Type B pancreatic cell (in vitro differentiated cells): Measurements from ENCODE around the gene SHD. TPM values are rescaled to one million over a fixed set of nuclear protein-coding genes. Genes with fewer than 3 reads are reported as not detected.
"Not testable (repeated sequence)": the region's sequence is repeated elsewhere in the genome, so short reads cannot be mapped to it uniquely, and the experiment has no call there.

Experiments used
- DNase-seq: peaks from one replicate; pipeline ENCODE4 v3.0.0; 2021; ENCODE audit warnings: mixed read lengths; ENCODE audit not compliant: unreplicated experiment; ENCODE audit errors: extremely low spot score
- H3K27ac Mint-ChIP-seq: 2 replicates; pipeline ENCODE4 v1.8.0; 2021; ENCODE audit warnings: mild to moderate bottlenecking, mixed read lengths
- H3K27me3 Mint-ChIP-seq: 2 replicates; pipeline ENCODE4 v1.8.0; 2021; ENCODE audit warnings: mixed read lengths
- H3K36me3 Mint-ChIP-seq: 2 replicates; pipeline ENCODE4 v1.8.0; 2021; ENCODE audit warnings: mixed read lengths
- H3K4me1 Mint-ChIP-seq: one replicate; pipeline ENCODE4 v1.8.0; 2021; ENCODE audit warnings: mixed read lengths; ENCODE audit not compliant: unreplicated experiment
- H3K4me3 Mint-ChIP-seq: 2 replicates; pipeline ENCODE4 v1.8.0; 2021; ENCODE audit warnings: mild to moderate bottlenecking, mixed read lengths
- H3K9me3 Mint-ChIP-seq: 2 replicates; pipeline ENCODE4 v1.8.0; 2021; ENCODE audit warnings: mixed read lengths
- CTCF ChIP-seq: fragments of 200-600 bp; sonication (generic); conservative IDR thresholded peaks from 2 replicates; pipeline ENCODE4 v1.5.0; 2021; ENCODE audit warnings: antibody characterized with exemption, mild to moderate bottlenecking
- total RNA-seq: library from RNA; stranded (reverse); gene quantifications from 2 replicates; pipeline ENCODE4 v1.2.1, GENCODE V29; 2021; ENCODE audit warnings: low replicate concordance

Gene SHD
- total RNA-seq, 1 donor from 2014 or later = 6.1 TPM

DNA sequence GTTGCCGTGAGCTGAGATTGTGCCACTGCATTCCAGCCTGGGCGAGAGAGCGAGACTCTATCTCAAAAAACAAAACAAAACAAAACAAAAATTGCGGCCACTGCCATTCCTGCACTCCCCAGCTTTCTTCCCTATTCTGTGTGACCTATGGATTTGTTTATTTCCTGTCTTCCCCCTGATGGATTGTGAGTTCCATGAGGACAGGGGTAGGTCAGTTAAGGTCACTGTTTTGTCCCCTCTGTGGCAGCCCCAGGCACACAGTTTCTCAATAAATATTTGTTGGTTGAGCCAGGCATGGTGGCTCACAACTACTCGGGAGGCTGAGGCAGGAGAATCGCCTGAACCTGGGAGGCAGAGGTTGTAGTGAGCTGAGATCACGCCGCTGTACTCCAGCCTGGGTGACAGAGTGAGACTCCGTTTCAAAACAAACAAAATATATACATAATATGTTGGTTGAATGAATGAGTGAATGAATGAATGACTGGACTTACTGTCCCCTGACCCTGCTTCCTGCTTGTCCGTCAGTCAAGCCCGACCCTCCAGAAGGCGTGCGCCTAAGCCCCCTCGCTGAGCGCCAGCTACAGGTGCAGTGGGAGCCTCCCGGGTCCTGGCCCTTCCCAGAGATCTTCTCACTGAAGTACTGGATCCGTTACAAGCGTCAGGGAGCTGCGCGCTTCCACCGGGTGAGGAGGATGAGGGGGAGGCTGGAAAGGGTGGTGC lies 44.8 kb upstream of the SHD start:
- no peak for DNase-seq
- Mint-ChIP-seq H3K4me1 (no peaks in the 10 kb centered on the region), H3K27me3 (no peaks in the 10 kb centered on the region), H3K4me3 (no peak overlapping the region), H3K27ac (no peak overlapping the region), H3K36me3 (no peaks in the 10 kb centered on the region), H3K9me3 (no peaks in the 10 kb centered on the region)
- no peak for TF ChIP-seq CTCF

DNA sequence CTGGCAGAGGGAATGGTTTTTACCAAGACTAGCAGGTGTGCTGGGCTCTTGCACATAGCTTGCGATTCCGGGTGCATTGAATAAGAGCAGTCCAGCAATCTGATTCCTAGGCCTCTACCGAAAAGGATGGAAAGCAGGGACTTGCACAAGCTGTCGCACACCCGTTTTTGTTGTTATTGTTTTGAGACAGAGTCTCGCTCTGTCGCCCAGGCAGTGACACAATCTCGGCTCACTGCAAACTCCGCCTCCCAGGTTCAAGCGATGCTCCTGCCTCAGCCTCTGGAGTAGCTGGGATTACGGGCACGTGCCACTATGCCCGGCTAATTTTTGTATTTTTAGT lies 44.2 kb upstream of the SHD start:
- no peak for TF ChIP-seq CTCF
- DNase-seq = no peak
- H3K27me3 Mint-ChIP-seq = no peaks in the 10 kb centered on the region
- H3K27ac Mint-ChIP-seq = no peak overlapping the region
- no peak overlapping the region for H3K4me3 Mint-ChIP-seq
- H3K36me3 Mint-ChIP-seq = no peaks in the 10 kb centered on the region
- H3K9me3 Mint-ChIP-seq = no peaks in the 10 kb centered on the region
- H3K4me1 Mint-ChIP-seq = no peaks in the 10 kb centered on the region

DNA sequence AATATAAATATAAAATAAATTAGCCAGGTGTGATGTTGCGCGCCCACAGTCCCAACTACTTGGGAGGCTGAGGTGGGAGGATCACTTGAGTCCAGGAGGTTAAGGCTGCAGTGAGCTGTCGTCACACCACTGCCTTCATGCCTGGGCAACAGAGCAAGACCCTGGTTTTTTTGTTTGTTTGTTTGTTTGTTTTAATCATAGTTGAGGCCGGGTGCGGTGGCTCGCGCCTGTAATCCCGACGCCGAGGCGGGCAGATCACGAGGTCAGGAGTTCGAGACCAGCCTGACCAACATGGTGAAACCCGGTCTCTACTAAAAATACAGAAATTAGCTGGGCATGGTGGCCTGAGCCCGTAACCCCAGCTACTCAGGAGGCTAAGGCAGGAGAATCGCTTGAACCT lies 41.6 kb upstream of the SHD start:
- H3K27ac Mint-ChIP-seq, DNase-seq, H3K4me1 Mint-ChIP-seq, H3K36me3 Mint-ChIP-seq, H3K9me3 Mint-ChIP-seq, H3K27me3 Mint-ChIP-seq, H3K4me3 Mint-ChIP-seq: not testable (repeated sequence)

- no peaks in the 10 kb centered on the region for H3K27me3 Mint-ChIP-seq
- no peak for DNase-seq
Observed at GRCh38 chr19:4238831-4239230, 40.2 kb upstream of the SHD start.

GRCh38 chr19:4241824-4242430 lies 37.1 kb upstream of the SHD start:
- Mint-ChIP-seq H3K27me3 (no peaks in the 10 kb centered on the region), H3K9me3 (peaks cover 6% of the 10 kb centered on the region), H3K27ac (no peak overlapping the region), H3K4me1 (no peaks in the 10 kb centered on the region), H3K4me3 (no peak overlapping the region), H3K36me3 (no peaks in the 10 kb centered on the region)
- DNase-seq = no peak
- no peak for TF ChIP-seq CTCF

More at GRCh38 chr19:4238831-4239230, 40.2 kb upstream of the SHD start:
- TF ChIP-seq CTCF = no peak
- Mint-ChIP-seq H3K9me3 (peaks cover 6% of the 10 kb centered on the region), H3K36me3 (no peaks in the 10 kb centered on the region), H3K4me3 (no peak overlapping the region), H3K27ac (no peak overlapping the region), H3K4me1 (no peaks in the 10 kb centered on the region)

DNA sequence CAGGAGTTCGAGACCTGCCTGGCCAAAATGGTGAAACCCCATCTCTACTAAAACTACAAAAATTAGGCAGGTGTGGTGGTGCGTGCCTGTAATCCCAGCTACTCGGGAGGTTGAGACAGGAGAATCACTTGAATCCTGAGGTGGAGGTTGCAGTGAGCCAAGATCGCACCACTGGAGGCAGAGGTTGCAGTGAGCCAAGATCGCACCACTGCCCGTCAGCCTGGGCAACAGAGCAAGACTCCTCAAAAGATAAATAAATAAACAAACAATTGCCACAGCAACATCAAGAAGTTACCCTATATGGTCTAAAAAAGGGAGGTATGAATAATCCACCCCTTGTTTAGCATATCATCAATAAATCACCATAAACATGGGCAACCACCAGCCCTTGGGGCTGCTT lies 33.1 kb upstream of the SHD start:
- H3K9me3 Mint-ChIP-seq, H3K4me1 Mint-ChIP-seq, H3K4me3 Mint-ChIP-seq, H3K27me3 Mint-ChIP-seq, H3K27ac Mint-ChIP-seq, DNase-seq: not testable (repeated sequence)
- H3K36me3 Mint-ChIP-seq = peaks cover 15% of the 10 kb centered on the region
